ENCODE measurements around the gene SH3TC1. TPM values are rescaled to one million over a fixed set of nuclear protein-coding genes. Genes with fewer than 3 reads are reported as not detected.

SH3TC1 gene
- total RNA-seq, 1 donor from 2014 or later: 1.2 TPM

- no peaks in the 10 kb centered on the region for H3K9me3 Mint-ChIP-seq (ENCODE audit: low read depth)
- no peaks in the 10 kb centered on the region for H3K36me3 Mint-ChIP-seq (ENCODE audit: low read depth)
- peaks cover 9% of the 10 kb centered on the region for H3K4me1 Mint-ChIP-seq (ENCODE audit: low read depth)
- peaks cover 5% of the 10 kb centered on the region for H3K27me3 Mint-ChIP-seq (ENCODE audit: low read depth)
- no peak overlapping the region for H3K27ac Mint-ChIP-seq (ENCODE audit: unreplicated experiment)
- TF ChIP-seq CTCF (IDR thresholded peaks at IDR 0.05): no peak
- no peak overlapping the region for H3K4me3 Mint-ChIP-seq (ENCODE audit: unreplicated experiment)
- no peak for DNase-seq (ENCODE audit: low spot score)
Observed at GRCh38 chr4:8204576-8205227, 5.6 kb downstream of the SH3TC1 start.

- peaks cover 6% of the 10 kb centered on the region for H3K4me1 Mint-ChIP-seq (ENCODE audit: low read depth)
- no peak for DNase-seq (ENCODE audit: low spot score)
- no peak for TF ChIP-seq CTCF (IDR thresholded peaks at IDR 0.05)
- peaks cover 5% of the 10 kb centered on the region for H3K27me3 Mint-ChIP-seq (ENCODE audit: low read depth)
- H3K9me3 Mint-ChIP-seq (ENCODE audit: low read depth): no peaks in the 10 kb centered on the region
- H3K27ac Mint-ChIP-seq (ENCODE audit: unreplicated experiment): no peak overlapping the region
- no peak overlapping the region for H3K4me3 Mint-ChIP-seq (ENCODE audit: unreplicated experiment)
- H3K36me3 Mint-ChIP-seq (ENCODE audit: low read depth): no peaks in the 10 kb centered on the region
Observed at GRCh38 chr4:8205241-8205707, 6.2 kb downstream of the SH3TC1 start.

DNA sequence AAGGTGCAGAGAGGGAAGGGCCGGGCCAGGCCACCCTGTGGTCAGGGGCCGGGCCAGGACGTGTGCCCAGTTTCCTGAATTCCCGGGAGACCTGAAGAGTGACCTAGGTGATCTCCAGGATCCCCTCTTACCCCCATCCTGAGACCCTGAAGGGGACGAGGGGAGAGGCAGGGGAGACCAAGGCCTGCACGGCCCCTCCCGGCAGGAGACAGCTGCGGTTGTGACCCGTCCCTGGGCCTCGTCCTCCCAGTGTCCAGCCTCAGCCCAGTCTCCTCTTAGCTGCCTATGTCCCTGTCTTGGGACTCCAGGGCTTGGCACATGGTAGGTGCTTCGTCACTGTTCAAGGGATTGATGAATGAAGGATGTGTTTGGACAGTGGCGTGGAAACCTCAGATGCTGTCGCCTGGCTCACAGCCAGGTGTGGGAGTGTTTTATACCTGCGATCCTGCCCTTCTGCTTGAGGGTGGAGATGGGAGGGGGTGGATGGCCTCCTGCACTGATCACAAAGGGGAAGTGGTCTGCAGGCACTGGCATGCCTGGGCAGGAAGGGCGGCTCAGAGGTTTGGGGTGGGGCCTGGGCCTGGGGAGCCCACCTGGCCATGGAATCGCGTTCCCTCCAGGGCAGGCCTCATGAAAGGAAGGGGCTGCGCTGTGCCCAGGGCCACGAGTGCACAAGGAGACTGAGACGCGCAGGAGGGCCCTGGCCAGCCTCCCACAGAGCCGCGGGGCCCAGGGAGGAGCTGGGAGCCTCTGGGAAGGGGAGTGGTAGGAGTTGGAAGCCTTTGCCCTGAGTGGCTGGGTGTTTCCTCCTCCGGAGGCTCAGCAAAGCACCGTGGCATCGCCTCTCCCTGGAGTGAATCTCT is 6.9 kb downstream of the SH3TC1 start:
- Mint-ChIP-seq H3K36me3 (ENCODE audit: low read depth) (no peaks in the 10 kb centered on the region), H3K27ac (ENCODE audit: unreplicated experiment) (no peak overlapping the region), H3K4me3 (ENCODE audit: unreplicated experiment) (no peak overlapping the region), H3K9me3 (ENCODE audit: low read depth) (no peaks in the 10 kb centered on the region), H3K4me1 (ENCODE audit: low read depth) (peaks cover 3% of the 10 kb centered on the region), H3K27me3 (ENCODE audit: low read depth) (peaks cover 5% of the 10 kb centered on the region)
- DNase-seq (ENCODE audit: low spot score): no peak
- TF ChIP-seq CTCF (IDR thresholded peaks at IDR 0.05): no peak

GRCh38 chr4:8207314-8207713 is 8.2 kb downstream of the SH3TC1 start:
- Mint-ChIP-seq H3K27me3 (ENCODE audit: low read depth) (peaks cover 3% of the 10 kb centered on the region), H3K36me3 (ENCODE audit: low read depth) (no peaks in the 10 kb centered on the region), H3K4me1 (ENCODE audit: low read depth) (no peaks in the 10 kb centered on the region), H3K27ac (ENCODE audit: unreplicated experiment) (no peak overlapping the region), H3K4me3 (ENCODE audit: unreplicated experiment) (no peak overlapping the region), H3K9me3 (ENCODE audit: low read depth) (no peaks in the 10 kb centered on the region)
- no peak for DNase-seq (ENCODE audit: low spot score)
- no peak for TF ChIP-seq CTCF (IDR thresholded peaks at IDR 0.05)

DNA sequence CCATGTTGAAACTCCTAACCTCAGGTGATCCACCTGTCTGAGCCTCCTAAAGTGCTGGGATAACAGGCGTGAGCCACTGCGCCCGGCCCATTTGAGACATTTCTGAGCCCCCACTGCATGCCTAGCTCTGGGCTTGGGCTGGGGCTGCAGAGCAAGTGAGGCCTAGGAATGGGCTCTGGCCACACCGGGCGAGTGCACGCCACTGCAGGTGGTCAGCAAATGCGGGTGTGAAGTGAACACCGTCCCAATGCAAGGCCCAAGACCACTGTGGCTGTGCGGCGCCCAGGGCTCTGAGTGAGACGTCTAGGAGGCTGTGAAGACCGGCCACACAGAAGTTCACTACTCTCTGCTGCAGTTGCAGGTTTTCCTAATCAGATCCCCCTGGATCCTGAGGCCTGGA is 9.5 kb downstream of the SH3TC1 start:
- H3K27ac Mint-ChIP-seq (ENCODE audit: unreplicated experiment): no peak overlapping the region
- no peaks in the 10 kb centered on the region for H3K36me3 Mint-ChIP-seq (ENCODE audit: low read depth)
- no peaks in the 10 kb centered on the region for H3K4me1 Mint-ChIP-seq (ENCODE audit: low read depth)
- no peak for TF ChIP-seq CTCF (IDR thresholded peaks at IDR 0.05)
- H3K9me3 Mint-ChIP-seq (ENCODE audit: low read depth): no peaks in the 10 kb centered on the region
- no peak for DNase-seq (ENCODE audit: low spot score)
- peaks cover 3% of the 10 kb centered on the region for H3K27me3 Mint-ChIP-seq (ENCODE audit: low read depth)
- no peak overlapping the region for H3K4me3 Mint-ChIP-seq (ENCODE audit: unreplicated experiment)

Measured in chondrocyte (in vitro differentiated cells).